SK-N-DZ (cell line): ENCODE data around the gene CASP3.
"Not testable (repeated sequence)": the region's sequence is repeated elsewhere in the genome, so short reads cannot be mapped to it uniquely, and the experiment has no call there.

Experiments used
- DNase-seq: peaks from one replicate; pipeline ENCODE4 v3.0.0-alpha.2; 2015; ENCODE audit warnings: low spot score

The CASP3 gene

DNA sequence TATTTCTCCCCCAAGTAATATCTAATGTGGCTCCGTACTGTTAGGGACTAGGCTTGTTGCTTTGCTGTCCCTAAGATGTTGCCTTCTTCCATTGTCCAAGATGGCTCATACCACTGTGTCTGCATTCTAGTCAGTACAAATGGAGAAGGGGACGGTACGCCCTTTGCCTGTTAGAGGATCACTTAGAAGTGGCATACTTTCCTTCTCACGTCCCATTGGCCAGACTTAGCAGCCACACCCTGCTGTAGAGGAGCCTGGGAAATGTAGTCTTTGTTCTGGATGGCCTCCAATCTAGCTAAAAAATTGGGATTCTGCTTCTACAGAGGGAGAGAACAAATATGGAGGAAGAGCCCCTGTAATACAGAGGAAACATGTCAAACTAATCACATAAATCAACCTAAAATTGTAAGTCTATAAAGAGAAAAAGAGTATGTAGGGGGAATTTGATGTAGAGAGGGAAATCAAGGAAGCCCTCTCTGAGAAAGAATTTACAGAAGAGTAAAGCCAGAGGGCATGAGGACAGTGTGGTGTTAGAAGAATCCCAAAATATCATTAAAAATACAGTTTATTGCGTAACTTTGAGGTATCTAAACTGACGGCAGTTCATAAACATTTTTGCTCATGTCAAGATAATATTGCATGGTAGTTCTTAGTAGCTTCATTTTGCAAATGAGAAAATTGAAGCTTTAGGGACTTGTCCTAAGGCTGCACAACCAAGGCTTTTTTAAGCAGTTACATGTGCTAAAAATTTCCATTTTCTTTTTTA lies 15.4 kb upstream of the CASP3 start:
- DNase-seq, result no peak

DNA sequence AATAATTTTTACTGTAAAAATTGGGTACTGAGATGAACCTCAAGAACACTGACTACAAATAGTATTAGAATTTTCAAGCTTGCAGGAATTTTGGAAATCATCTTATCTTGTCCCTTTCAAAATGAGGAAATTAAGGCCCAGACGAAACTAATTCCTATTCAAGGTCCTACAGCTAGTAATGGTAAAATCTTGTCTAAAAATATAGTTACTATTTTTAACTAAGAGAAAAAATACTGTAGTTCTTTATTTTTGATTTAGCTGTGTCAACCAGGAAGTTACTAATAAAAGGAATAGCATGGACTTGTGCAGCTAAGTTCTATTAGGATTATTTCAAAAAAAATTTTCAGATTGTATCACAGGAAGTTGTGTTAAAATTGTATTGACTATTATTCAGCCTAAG lies 13.0 kb upstream of the CASP3 start:
- no peak for DNase-seq

DNA sequence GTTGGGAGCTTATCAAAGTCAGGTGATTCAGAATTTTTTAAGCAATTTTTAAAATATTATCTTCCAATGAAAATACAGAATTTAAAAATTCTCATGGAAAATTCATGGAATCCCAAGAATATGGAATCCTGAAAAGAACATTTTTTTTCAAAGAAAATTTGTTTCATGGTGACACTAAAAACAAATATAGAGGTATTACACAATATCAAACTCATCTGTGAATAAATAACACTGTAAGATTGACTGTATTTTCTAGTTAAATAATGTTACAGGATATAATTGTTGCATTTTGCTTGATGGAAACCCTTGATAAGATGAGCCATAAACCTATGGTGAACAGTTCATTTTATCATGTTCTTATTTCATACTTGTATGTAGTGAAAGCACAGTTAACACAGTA lies 11.7 kb upstream of the CASP3 start:
- no peak for DNase-seq

DNA sequence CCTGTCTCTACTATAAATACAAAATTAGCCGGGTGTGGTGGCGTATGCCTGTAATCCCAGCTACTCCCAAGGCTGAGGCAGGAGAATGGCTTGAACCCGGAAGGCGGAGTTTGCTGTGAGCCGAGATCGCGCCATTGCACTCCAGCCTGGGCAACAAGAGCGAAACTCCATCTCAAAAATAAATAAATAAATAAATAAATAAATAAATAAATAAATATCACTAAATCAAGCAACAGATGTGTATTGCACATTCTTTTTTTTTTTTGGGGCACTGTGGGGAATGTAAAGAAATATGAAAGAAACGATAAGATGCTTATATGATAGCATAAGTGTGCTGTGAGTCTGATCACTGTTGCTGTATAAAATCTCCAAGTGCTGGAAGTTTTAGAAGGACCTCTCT lies 8.6 kb upstream of the CASP3 start:
- DNase-seq, result not testable (repeated sequence)

DNA sequence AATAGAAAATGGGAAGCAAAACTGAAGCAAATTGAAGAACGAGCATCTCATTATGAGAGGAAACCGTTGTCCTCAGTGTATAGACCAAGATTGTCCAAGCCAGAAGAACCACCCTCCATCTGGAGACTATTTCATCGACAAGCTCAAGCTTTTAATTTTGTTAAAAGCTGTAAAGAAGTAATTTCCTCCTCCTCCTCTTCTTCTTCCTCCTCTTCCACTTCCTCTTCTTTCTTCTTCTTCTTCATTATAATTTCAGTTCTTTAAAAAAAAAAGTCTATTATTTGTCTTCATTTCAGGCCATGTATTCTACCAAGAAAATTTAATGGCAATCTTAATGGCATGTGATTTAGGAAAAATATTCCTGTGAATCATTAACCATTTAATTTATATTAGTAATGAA lies 7.9 kb upstream of the CASP3 start:
- no peak for DNase-seq

DNA sequence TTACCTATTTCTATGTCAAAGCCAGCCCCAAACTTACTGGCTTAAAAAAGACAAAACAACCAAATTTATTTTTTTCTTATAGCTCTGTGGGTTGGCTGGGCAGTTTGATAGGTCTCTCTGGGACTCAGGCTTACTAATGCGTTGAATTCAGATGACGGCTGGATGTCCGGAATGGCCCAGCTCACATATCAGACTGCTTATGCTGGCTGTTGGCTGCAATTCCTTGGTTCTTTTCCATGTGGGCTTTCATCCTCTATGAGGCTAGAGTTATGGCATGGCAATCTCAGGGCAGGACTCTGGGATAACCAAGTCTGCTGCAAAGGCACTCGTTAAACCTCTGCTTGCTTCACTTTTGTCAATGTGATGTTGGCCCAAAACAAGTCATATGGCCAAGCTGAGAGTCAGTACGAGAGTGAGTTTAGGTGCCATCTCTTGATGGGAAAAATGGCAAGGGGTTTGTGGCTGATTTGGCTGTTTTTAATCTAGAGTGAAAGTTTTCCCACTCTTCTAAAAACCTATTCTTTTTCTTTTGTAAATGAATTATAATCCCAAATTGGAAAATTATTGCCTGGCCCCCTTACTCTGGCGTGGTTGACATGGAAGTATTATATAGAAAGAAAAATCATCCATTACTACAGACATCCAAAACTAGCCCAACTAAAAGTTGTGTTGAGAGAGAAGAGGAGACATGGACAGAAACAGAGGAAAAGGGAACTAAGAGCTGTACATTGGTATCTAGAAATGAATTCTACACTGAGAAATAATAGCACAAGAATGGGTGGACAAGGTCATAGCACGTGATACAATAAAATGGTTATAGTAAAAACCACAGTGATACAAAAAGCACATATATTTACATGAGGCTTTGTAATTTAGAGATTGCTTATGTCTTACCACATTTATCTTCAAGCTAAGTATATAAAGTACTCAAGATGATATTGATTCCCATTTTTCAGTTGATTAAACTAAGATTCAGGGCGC lies 6.9 kb upstream of the CASP3 start:
- no peak for DNase-seq

DNA sequence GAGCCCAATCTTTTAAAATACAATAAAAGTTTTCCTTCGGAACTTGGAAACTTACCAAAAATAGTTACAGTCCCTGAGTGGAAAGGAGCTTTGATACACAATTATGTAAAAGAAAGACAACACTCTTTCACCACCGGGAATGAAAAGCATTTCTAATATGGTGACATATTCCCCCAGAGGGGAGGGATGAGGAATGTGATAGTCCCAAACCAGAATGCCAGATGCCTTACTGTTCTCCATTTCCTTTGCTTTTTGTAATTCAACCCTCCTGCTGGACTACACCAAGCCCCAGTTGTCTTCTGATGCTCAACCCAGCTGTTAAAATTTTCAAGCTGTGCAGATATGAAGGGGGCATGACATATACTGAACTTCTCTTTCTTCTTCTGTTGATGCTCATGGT lies 4.4 kb upstream of the CASP3 start:
- no peak for DNase-seq

DNA sequence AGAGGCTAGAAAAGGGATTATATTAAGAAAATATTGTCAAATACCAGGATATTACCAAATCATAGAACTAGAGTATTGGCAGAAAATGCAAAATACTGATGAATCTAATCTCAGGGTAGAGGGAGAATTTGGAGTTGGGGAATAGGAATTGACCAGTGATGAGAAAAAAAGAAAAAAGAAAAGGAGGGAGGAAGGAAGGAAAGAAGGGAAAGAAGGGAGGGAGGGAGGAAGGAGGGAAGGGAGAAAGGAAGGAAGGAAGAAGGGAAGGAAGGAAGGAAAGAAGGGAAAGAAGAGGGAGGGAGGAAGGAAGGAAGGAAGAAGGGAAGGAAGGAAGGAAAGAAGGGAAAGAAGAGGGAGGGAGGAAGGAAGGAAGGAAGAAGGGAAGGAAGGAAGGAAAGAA lies 3.4 kb upstream of the CASP3 start:
- not testable (repeated sequence) for DNase-seq

DNA sequence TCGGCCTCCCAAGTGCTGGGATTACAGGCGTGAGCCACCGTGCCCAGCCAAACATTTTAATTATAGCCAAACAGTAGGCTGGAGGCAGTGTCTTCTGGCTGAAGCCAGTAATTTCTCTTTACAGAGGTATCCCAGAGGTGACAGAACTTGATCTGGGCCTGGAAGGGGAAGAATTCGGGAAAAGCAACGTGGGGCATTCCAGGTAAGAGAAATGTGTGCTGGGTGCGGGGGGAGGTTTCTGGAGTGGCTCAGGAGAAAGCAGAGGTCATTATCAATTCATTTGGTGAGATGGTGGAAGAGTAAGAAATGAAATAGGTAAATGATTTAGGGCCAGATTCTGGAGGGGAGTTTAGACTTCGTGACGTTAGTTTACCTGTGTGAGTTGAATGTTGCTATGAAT lies 2.7 kb upstream of the CASP3 start:
- no peak for DNase-seq

DNA sequence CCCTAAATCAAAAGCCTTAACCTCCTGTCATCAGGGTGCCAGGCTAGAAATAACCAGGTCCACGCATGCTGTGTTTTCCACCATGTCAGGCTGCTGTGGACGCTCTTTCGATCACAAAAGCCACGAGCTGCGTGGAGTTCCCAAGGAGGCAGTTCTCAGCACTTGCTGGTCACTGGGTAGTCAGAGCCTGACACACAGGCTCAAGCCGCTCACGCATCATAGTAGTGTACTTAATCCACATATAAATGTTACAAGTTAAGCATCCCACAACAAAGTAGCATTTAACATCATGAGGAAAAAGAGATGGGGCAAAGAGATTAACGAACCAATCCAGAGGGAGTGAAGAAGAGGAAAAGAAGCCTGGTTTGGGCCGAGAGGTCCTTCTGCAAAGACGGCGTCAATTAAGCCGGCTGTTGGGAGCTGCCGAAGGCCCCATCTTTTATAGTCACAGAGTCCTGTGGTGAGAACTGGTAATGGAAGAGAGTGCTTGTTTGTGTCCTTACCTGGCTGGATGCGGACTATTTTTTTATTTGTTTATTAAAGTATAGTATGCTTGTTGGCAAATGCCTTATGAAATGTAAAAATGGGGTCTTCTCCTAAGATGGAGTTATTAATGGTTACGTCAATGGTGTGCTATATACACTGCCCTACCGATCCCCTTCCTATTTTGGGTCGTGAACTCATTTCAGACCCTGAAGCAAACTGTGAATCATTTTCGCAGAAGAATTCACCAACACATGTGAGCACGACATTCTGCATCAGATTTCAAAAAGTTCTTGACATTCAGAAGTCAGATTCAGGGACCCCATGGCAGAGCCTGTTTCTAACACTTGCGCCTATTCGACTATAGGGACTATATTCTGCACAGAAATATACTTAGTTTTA lies 966 bp upstream of the CASP3 start:
- peak; percentile 59 for DNase-seq

DNA sequence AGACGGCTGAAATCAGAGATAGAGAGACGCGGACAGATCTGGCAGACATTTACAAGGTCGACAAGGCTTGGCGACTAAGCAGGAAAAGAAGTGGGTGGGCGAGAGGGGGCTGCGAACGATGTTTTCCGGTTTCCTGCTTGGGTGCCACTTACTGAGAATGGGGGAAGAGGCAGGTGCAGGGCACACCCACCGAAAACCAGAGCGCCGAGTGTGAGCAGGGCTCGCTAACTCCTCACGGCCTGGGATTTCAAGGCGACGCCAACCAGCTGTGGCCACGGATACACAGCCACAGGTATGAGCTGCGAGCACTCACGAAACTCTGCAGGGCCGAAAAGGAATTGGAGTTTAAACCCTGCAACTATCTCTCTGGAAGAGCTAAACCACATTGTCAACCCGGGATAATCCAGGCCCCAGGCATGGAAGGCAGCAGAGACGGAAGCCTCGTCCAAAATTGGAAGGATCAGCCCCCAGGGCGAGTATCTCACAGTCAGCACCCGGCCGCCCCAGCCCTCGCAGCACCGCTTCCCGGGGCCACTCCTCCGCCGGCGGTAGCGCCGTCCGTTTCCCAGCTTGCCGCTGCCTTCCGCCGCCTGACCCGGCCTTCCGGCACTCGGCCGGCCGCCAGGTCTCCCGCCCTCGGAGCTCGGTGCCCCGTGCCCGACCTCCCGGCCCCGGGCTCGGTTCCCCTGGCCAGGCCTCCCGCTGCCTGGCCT lies 778 bp downstream of the CASP3 start:
- DNase-seq, result peak; percentile 15

DNA sequence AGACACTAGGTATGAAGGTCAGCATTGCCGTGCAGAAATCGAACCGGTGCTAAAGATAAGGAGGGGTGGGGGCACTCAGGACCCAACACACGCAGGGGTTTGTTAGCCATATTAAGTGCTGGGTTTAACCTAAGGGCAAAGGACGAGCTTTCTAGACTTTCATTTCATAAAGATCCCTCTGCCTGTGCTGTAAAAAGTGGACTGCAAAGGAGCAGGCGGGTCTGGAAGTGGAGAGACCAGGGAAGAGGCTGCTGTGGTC lies 1.3 kb downstream of the CASP3 start:
- no peak for DNase-seq

DNA sequence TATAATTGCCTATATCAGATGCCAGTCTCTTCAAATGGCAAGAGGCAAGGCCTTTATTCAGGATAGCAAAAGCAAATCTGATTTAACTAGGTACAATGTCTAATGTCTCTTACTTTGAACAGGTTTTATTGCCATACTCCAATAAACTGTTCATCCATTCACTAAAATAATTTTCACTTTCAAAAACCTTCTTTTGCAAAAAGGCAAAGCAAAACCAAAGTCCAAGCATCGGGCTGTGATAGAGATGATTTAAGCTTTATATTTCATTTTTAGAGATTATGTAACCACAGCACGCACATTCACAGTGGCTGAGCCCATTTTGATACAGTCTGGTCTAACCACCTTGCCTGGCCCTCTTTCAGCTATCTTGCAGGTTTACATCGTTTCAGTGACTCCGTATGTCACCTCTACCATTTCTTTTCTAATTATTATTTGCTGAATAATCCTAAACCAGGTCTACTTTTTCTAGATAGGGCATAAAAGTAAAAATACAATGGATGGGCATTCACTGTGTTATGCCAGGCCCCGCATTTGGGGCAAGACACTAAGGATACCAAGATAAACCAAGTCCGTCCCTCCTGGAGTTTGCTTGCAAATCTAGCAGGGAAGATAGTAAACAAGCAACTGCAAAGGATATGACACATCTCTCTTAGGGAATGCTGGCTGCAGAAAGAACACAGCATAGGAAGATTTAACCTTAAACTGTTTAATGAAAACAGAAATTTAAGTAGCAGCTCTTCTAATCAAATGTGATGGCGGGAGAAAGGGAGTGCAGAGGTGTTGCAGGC lies 1.8 kb downstream of the CASP3 start:
- DNase-seq, result no peak

DNA sequence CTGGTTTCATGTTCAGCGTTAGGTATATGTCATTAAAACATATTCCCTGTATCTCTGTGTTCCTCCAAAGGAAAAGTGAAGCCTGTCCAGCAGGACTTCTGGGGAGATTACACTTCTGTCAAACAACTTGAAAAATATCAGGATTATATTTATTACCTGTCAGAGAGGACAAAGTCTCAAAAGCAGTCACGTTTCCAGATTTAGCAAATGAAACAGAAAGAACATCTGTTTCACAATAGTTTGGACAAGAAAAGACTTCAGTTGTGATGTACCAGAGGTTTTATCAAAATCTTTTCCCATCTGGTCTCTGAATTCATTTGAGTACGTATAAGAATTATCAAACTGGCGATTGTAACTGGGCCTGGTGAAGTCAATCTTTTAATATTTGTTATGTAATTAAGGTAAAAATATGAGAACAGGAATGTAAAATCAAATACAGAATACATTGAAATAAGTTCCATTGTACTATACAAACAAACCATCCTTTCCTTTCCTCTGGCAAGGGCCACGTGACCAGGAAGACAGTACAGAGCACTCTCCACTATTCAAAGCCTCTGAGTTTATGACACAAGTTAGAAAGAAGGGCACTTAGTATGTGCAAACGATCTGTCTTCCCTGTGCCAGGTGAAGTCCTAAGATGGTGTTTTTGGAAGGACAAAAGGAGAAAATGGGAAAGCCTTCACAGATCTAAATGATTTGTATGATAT lies 3.2 kb downstream of the CASP3 start:
- DNase-seq, result no peak

DNA sequence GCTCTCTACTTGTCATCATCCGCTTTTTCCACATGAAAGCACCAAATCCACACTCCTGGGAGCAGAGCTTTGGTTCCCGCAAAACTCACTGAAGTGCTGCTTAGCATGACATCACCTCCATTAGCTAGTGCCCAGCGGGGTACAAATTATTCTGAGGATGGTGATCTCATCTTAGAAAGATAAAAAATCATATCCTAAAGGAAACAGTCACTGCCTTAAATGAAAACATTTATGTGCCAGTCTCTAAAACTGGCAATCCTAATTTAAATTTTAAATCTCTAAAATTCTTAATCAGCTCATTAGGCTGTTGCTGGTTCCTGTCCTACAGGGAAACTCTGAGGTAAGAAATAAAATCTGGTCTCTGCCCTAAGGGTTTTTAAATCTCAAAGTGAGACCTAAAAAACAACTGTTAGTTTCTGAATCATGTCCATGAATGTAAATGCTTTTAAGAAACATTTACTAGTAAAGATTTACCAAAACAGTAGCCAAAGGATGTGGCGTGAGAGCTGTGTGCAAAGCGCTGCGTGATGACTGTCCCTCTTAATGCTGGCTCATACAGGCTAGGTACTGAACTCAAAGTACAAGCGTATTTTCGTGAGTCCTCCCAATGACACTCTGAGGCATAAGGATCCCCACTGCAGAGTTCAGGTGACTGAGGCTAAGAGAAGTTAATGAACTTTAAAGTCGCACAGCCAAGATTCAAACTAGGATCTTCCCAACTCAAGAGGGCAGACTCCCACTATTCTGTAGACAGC lies 4.5 kb downstream of the CASP3 start:
- no peak for DNase-seq

DNA sequence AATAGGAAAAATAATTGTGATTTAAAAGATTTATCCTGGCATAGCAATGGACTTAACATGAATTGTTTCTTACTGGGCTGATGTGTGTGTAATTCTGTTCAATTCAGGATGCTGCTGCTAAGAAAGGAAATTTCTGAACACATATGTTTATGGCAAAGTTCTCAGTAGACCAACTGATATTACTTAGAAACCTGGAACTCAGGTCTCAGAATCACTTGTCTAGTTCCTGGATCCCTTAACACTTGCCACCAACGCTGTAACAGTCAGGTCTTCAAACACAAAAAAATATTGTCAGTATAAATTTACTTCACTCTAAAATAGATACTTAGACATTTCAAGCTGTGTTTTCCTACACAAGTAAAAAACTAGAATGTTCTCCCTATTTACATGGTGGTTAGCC lies 5.5 kb downstream of the CASP3 start:
- DNase-seq, result no peak

DNA sequence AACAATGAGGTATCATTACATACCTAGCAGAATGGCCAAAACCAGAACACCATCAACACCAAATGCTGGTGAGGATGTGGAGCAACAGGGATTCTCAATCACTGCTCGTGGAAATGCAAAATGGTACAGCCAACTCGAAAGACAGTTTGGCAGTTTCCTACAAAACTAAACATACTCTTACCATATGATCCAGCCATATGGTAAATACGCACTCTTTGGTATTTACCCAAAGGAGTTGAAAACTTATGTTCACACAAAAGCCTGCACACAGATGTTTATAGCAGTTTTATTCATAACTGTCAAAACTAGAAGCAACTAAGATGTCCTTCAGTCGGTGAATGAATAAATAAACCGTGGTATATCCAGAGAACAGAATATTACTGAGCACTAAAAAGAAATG lies 7.8 kb downstream of the CASP3 start:
- DNase-seq, result no peak

DNA sequence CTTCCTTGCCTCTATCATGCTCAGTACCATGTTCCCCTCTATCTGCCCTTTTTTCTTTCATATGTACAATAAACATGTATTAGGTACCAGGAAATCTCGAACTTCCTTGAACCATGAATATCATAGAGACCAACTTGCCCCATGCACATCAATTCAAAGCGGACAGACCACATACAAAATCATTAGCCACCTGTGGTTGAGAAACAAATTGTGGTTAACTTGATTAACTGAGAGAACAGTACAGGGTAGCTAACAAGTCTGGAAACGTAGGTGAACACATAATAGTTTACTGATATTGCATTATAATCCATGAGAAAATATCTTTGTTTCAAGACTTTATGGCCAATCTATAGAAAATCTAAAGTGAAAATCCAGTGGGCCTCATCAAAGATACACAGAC lies 8.2 kb downstream of the CASP3 start:
- DNase-seq, result no peak

DNA sequence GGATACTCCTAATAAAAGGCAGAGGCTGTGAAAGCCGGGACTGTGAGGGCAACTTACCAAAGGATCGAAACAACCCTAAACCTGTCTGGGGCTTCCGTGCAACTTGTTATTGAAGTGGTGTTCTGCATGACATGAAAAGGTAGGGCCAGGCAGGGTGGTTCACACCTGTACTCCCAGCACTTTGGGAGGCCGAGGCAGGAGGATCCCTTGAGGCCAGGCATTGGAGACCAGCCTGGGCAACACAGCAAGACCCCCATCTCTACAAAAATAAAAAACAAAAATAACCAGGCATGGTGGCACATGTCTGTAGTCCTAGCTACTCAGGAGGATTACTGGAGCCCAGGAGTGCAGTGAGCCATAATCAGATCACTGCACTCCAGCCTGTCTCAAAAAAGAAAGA lies 12.3 kb downstream of the CASP3 start:
- no peak for DNase-seq
